ENCODE data around the gene NPEPL1.

The NPEPL1 gene

GRCh38 chr20:58665606-58666005 is 27.0 kb upstream of the NPEPL1 start:
- TF ChIP-seq TAF1 (IDR thresholded peaks at IDR 0.05; ENCODE audit: borderline replicate concordance, insufficient read depth, low read length) = no peak
- TF ChIP-seq SIN3A (IDR thresholded peaks at IDR 0.05; ENCODE audit: borderline replicate concordance, insufficient read depth, low read length) = no peak
- no peak for TF ChIP-seq POLR2AphosphoS5 (IDR thresholded peaks at IDR 0.05; ENCODE audit: low read depth, low read length)
- no peak for TF ChIP-seq REST (IDR thresholded peaks at IDR 0.05; ENCODE audit: insufficient read depth in 1 of 2, low read depth in 2 of 2, low read length in 2 of 2)
- TF ChIP-seq FOXP2 (optimal IDR thresholded peaks at IDR 0.05; ENCODE audit: borderline replicate concordance, extremely low read depth, extremely low read length, insufficient read depth) = no peak

- TF ChIP-seq TAF1 (IDR thresholded peaks at IDR 0.05; ENCODE audit: borderline replicate concordance, insufficient read depth, low read length) = no peak
- TF ChIP-seq FOXP2 (optimal IDR thresholded peaks at IDR 0.05; ENCODE audit: borderline replicate concordance, extremely low read depth, extremely low read length, insufficient read depth) = no peak
- no peak for TF ChIP-seq REST (IDR thresholded peaks at IDR 0.05; ENCODE audit: insufficient read depth in 1 of 2, low read depth in 2 of 2, low read length in 2 of 2)
- no peak for TF ChIP-seq SIN3A (IDR thresholded peaks at IDR 0.05; ENCODE audit: borderline replicate concordance, insufficient read depth, low read length)
- TF ChIP-seq POLR2AphosphoS5 (IDR thresholded peaks at IDR 0.05; ENCODE audit: low read depth, low read length) = no peak
Measured at GRCh38 chr20:58666702-58667101, 25.9 kb upstream of the NPEPL1 start.

GRCh38 chr20:58667975-58668374 is 24.6 kb upstream of the NPEPL1 start:
- TF ChIP-seq POLR2AphosphoS5 (IDR thresholded peaks at IDR 0.05; ENCODE audit: low read depth, low read length) (no peak), FOXP2 (optimal IDR thresholded peaks at IDR 0.05; ENCODE audit: borderline replicate concordance, extremely low read depth, extremely low read length, insufficient read depth) (no peak), REST (IDR thresholded peaks at IDR 0.05; ENCODE audit: insufficient read depth in 1 of 2, low read depth in 2 of 2, low read length in 2 of 2) (no peak), TAF1 (IDR thresholded peaks at IDR 0.05; ENCODE audit: borderline replicate concordance, insufficient read depth, low read length) (no peak), SIN3A (IDR thresholded peaks at IDR 0.05; ENCODE audit: borderline replicate concordance, insufficient read depth, low read length) (no peak)

- no peak for TF ChIP-seq REST (IDR thresholded peaks at IDR 0.05; ENCODE audit: insufficient read depth in 1 of 2, low read depth in 2 of 2, low read length in 2 of 2)
- TF ChIP-seq FOXP2 (optimal IDR thresholded peaks at IDR 0.05; ENCODE audit: borderline replicate concordance, extremely low read depth, extremely low read length, insufficient read depth) = no peak
- no peak for TF ChIP-seq TAF1 (IDR thresholded peaks at IDR 0.05; ENCODE audit: borderline replicate concordance, insufficient read depth, low read length)
- TF ChIP-seq SIN3A (IDR thresholded peaks at IDR 0.05; ENCODE audit: borderline replicate concordance, insufficient read depth, low read length) = no peak
- no peak for TF ChIP-seq POLR2AphosphoS5 (IDR thresholded peaks at IDR 0.05; ENCODE audit: low read depth, low read length)
Measured at GRCh38 chr20:58668901-58669286, 23.7 kb upstream of the NPEPL1 start.

All from PFSK-1 (cell line).